Ishikawa (cell line): Measurements from ENCODE around the gene CABLES1.

Experiments used
- CEBPB ChIP-seq: IDR thresholded peaks from 2 replicates; pipeline ENCODE4 v1.6.1; 2012
- EGR1 ChIP-seq: IDR thresholded peaks from 2 replicates; pipeline ENCODE4 v1.6.1; 2012
- RAD21 ChIP-seq: IDR thresholded peaks from 2 replicates; pipeline ENCODE4 v1.6.1; 2012; ENCODE audit warnings: low read depth
- REST ChIP-seq: IDR thresholded peaks from 2 replicates; pipeline ENCODE4 v1.6.1; 2012; ENCODE audit warnings: low read depth, mild to moderate bottlenecking
- TAF1 ChIP-seq: IDR thresholded peaks from 2 replicates; pipeline ENCODE4 v1.6.1; 2012; ENCODE audit warnings: low read depth, mild to moderate bottlenecking
- ZBTB7A ChIP-seq: IDR thresholded peaks from 2 replicates; pipeline ENCODE4 v1.6.1; 2012; ENCODE audit warnings: low read depth

- TF ChIP-seq EGR1 (no peak), RAD21 (no peak), CEBPB (no peak), REST (no peak), ZBTB7A (no peak), TAF1 (no peak)
Measured at GRCh38 chr18:23113576-23113975, 21.7 kb upstream of the CABLES1 start.
